GM08714 (cell line): Measurements from ENCODE around the gene SMIM20.

Experiments used
- H3K4me3 ChIP-seq: fragments of 200-500 bp; sonication (Bioruptor generic); 2 replicates; pipeline ENCODE4 v1.5.1; 2014; ENCODE audit warnings: mild to moderate bottlenecking, low read length, inconsistent platforms
- ZNF274 ChIP-seq: IDR thresholded peaks from 2 replicates; pipeline ENCODE4 v1.6.1; 2012; ENCODE audit warnings: mild to moderate bottlenecking, low read depth, low read length

SMIM20 gene

GRCh38 chr4:25882226-25882625 lies 31.8 kb upstream of the SMIM20 start:
- no peak for TF ChIP-seq ZNF274
- H3K4me3 ChIP-seq: no peak overlapping the region

GRCh38 chr4:25883565-25883964 lies 30.5 kb upstream of the SMIM20 start:
- no peak for TF ChIP-seq ZNF274
- H3K4me3 ChIP-seq: no peak overlapping the region

- no peak overlapping the region for H3K4me3 ChIP-seq
- no peak for TF ChIP-seq ZNF274
Observed at GRCh38 chr4:25884031-25884782, 29.8 kb upstream of the SMIM20 start.

- no peak for TF ChIP-seq ZNF274
Observed at GRCh38 chr4:25888781-25889180, 25.2 kb upstream of the SMIM20 start.

GRCh38 chr4:25889589-25890503 lies 24.2 kb upstream of the SMIM20 start:
- no peak overlapping the region for H3K4me3 ChIP-seq
- TF ChIP-seq ZNF274: no peak

More at GRCh38 chr4:25888781-25889180, 25.2 kb upstream of the SMIM20 start:
- no peak overlapping the region for H3K4me3 ChIP-seq

- H3K4me3 ChIP-seq: no peak overlapping the region
- no peak for TF ChIP-seq ZNF274
Observed at GRCh38 chr4:25890571-25891485, 23.2 kb upstream of the SMIM20 start.

- H3K4me3 ChIP-seq: no peak overlapping the region
- no peak for TF ChIP-seq ZNF274
Observed at GRCh38 chr4:25892796-25893195, 21.2 kb upstream of the SMIM20 start.

GRCh38 chr4:25896776-25897539 lies 17.1 kb upstream of the SMIM20 start:
- TF ChIP-seq ZNF274: no peak
- H3K4me3 ChIP-seq: no peak overlapping the region

- H3K4me3 ChIP-seq: no peak overlapping the region
- TF ChIP-seq ZNF274: no peak
Observed at GRCh38 chr4:25900310-25900709, 13.7 kb upstream of the SMIM20 start.

GRCh38 chr4:25901030-25901430 lies 13.0 kb upstream of the SMIM20 start:
- H3K4me3 ChIP-seq: no peak overlapping the region
- TF ChIP-seq ZNF274: no peak

GRCh38 chr4:25903900-25904747 lies 9.9 kb upstream of the SMIM20 start:
- no peak overlapping the region for H3K4me3 ChIP-seq
- no peak for TF ChIP-seq ZNF274

GRCh38 chr4:25904748-25905082 lies 9.3 kb upstream of the SMIM20 start:
- no peak for TF ChIP-seq ZNF274
- H3K4me3 ChIP-seq: no peak overlapping the region
